GM21367 (cell line): ENCODE results near the gene WLS.

Source experiments
- ATAC-seq: cut with Tn5 transposase; IDR thresholded peaks from one replicate; pipeline ENCODE4 v1.9.1; 2021; ENCODE audit not compliant: unreplicated experiment

Gene WLS

GRCh38 chr1:68103884-68104554, 128.3 kb downstream of the WLS start:
- ATAC-seq = no peak

GRCh38 chr1:68103011-68103545, 129.2 kb downstream of the WLS start:
- no peak for ATAC-seq

GRCh38 chr1:68101829-68102228, 130.5 kb downstream of the WLS start:
- ATAC-seq = no peak

- no peak for ATAC-seq
Measured at GRCh38 chr1:68100571-68100970, 131.8 kb downstream of the WLS start.

- ATAC-seq = no peak
Measured at GRCh38 chr1:68093737-68094136, 138.6 kb downstream of the WLS start.

- no peak for ATAC-seq
Measured at GRCh38 chr1:68087184-68087583, 145.1 kb downstream of the WLS start.

- no peak for ATAC-seq
Measured at GRCh38 chr1:68085752-68086151, 146.6 kb downstream of the WLS start.

GRCh38 chr1:68083686-68084085, 148.6 kb downstream of the WLS start:
- no peak for ATAC-seq

- ATAC-seq = no peak
Measured at GRCh38 chr1:68081775-68082283, 150.5 kb downstream of the WLS start.

GRCh38 chr1:68078647-68079046, 153.7 kb downstream of the WLS start:
- no peak for ATAC-seq
